T-helper 2 cell treated with Interferon-gamma antibody and Interleukin-4, amounts not matched to agents 5 μg/mL and 100 μg/mL, for 36 hours (primary cell): ENCODE results near the gene CDC42BPA.
A peak's percentile ranks its signal among the peaks of the same experiment; 100 is the strongest.

Experiments
- DNase-seq: peaks from one replicate; pipeline ENCODE4 v3.0.0; 2021; ENCODE audit warnings: low spot score
- H3K27ac Mint-ChIP-seq: one replicate; pipeline ENCODE4 v1.8.0; 2021; ENCODE audit warnings: mild to moderate bottlenecking, mixed read lengths
- H3K27me3 Mint-ChIP-seq: one replicate; pipeline ENCODE4 v1.8.0; 2021; ENCODE audit warnings: low read depth, mixed read lengths
- H3K36me3 Mint-ChIP-seq: one replicate; pipeline ENCODE4 v1.8.0; 2021; ENCODE audit warnings: low read depth, mixed read lengths
- H3K4me1 Mint-ChIP-seq: one replicate; pipeline ENCODE4 v1.8.0; 2021; ENCODE audit warnings: low read depth, mixed read lengths
- H3K4me3 Mint-ChIP-seq: one replicate; pipeline ENCODE4 v1.8.0; 2022; ENCODE audit warnings: mild to moderate bottlenecking, moderate library complexity, mixed read lengths
- H3K9me3 Mint-ChIP-seq: one replicate; pipeline ENCODE4 v1.8.0; 2021; ENCODE audit warnings: mixed read lengths

Gene CDC42BPA

DNA sequence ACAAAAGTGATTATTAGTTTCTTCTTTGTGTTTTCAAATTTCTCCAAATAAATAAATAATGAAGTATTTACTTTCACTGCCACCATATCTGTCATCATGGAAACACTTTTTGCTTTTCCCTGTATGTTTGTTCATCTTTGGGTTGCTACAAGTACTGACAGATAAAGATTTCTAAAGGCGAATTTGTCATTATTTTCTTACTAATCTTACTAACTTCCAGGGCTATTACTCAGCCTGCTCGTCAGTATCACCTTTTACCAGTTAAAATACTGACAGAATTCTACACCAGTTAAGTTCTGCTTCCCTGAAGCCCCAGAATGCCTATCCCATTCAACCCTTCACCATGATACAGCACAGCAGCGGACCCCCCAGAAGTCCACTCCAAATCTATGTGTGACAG is 106.1 kb downstream of the CDC42BPA start:
- Mint-ChIP-seq H3K9me3 (no peaks in the 10 kb centered on the region), H3K27me3 (peaks cover 2% of the 10 kb centered on the region), H3K4me1 (no peaks in the 10 kb centered on the region), H3K27ac (no peak overlapping the region), H3K4me3 (no peak overlapping the region), H3K36me3 (no peaks in the 10 kb centered on the region)
- no peak for DNase-seq

DNA sequence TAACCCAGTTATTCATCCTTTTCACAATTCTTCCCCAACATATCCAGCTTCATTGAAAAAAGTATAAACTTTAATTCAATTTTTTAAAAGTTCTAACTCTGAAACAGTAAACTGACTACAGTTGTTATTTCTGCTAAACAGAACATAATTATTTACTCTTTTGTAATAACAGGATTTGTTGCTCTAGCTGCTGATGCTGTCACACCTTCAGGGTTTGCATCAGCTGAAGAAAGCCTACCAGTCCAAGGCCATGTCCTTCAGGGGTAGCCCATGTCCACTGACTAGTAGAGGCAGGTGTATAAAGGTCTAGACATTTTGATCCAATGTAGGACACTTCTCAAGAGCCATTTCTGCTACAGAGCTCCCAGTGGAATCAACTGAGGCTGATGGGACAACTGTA is 107.7 kb downstream of the CDC42BPA start:
- H3K4me1 Mint-ChIP-seq = no peaks in the 10 kb centered on the region

DNA sequence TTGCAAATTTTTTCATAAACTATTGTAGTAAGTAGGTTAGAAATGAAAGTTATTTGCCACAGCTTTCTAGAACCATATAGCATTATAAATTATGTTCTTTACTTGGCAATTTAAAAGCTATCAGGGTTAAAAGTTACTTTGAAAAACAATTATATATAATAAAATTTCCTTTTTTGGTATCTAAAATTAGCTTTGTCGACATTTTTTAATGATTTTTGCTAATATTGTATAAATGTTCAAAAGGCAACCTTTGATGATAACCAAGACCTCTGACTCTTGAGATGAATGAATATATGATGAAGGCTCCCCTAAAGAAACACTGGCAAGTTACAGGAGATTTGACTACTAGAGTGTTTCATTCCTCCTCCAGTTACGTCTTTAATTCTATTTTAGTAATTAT is 121.2 kb downstream of the CDC42BPA start:
- H3K9me3 Mint-ChIP-seq = no peaks in the 10 kb centered on the region
- H3K4me1 Mint-ChIP-seq = peaks cover 4% of the 10 kb centered on the region
- H3K36me3 Mint-ChIP-seq = no peaks in the 10 kb centered on the region
- no peak overlapping the region for H3K27ac Mint-ChIP-seq
- peaks cover 2% of the 10 kb centered on the region for H3K27me3 Mint-ChIP-seq
- H3K4me3 Mint-ChIP-seq = no peak overlapping the region
- no peak for DNase-seq

More for the DNA sequence above, 107.7 kb downstream of the CDC42BPA start:
- Mint-ChIP-seq H3K27me3 (peaks cover 2% of the 10 kb centered on the region), H3K36me3 (no peaks in the 10 kb centered on the region), H3K27ac (no peak overlapping the region), H3K9me3 (no peaks in the 10 kb centered on the region), H3K4me3 (no peak overlapping the region)
- DNase-seq = no peak

DNA sequence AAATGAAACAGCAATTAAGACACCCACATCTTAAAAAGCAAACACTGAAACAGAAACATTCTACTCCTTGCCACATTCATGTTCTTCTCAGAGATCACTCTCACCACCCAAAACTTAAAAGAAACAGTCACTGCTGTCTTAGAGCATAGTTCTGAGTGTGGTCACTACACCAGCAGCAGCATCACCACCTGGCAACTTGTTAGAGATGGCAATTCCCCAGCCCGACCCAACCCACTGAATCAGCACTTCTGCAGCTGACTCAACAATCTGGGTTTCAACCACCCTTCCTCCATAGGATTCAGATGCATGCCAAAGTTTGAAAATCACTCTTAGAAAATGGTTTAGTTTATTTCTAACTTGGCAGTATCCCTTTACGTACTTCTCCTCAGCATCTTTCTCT is 126.1 kb downstream of the CDC42BPA start:
- peak; percentile 45 for DNase-seq
- Mint-ChIP-seq H3K4me1 (peaks cover 9% of the 10 kb centered on the region), H3K9me3 (no peaks in the 10 kb centered on the region), H3K4me3 (no peak overlapping the region), H3K36me3 (no peaks in the 10 kb centered on the region), H3K27ac (no peak overlapping the region), H3K27me3 (peaks cover 14% of the 10 kb centered on the region)

DNA sequence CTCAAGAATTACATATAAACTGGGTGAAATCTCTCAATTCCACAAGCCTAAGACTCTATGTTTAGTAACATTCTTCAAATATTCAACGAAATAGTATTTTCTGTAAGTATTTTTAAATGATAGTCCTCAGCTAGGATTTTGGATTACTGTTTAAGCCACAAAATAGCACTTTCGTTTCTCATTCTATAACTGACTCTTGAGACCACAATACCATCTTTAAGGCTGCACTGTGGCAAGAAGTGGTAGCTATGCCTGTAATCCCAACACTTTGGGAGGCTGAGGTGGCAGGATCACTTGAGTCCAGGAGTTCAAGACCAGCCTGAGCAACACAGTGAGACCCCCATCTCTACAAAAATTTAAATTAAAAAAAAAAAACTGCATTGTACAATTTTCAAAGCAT is 126.7 kb downstream of the CDC42BPA start:
- no peaks in the 10 kb centered on the region for H3K9me3 Mint-ChIP-seq
- no peak for DNase-seq
- H3K4me3 Mint-ChIP-seq = no peak overlapping the region
- no peaks in the 10 kb centered on the region for H3K36me3 Mint-ChIP-seq
- H3K4me1 Mint-ChIP-seq = peaks cover 9% of the 10 kb centered on the region
- H3K27ac Mint-ChIP-seq = no peak overlapping the region
- peaks cover 14% of the 10 kb centered on the region for H3K27me3 Mint-ChIP-seq

DNA sequence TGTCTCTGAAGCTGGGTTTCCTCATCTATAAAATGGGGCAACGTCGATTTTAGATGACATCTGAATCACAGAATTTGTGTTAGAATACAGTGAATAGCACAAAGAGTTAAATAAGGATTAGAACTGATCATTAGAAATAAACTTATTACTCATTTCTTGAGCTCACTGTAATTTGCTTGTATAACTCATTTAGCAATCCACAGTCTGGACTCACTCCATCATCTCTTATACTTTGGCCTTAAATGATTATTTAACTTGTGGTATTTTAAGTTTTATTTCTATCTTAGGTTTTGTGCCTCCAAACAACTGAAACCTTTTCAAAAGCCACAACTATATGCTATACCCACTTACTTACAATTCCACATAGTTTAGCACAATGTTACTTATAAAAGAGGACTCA is 128.0 kb downstream of the CDC42BPA start:
- no peaks in the 10 kb centered on the region for H3K9me3 Mint-ChIP-seq
- no peak overlapping the region for H3K27ac Mint-ChIP-seq
- peaks cover 9% of the 10 kb centered on the region for H3K4me1 Mint-ChIP-seq
- no peaks in the 10 kb centered on the region for H3K36me3 Mint-ChIP-seq
- DNase-seq = no peak
- H3K4me3 Mint-ChIP-seq = no peak overlapping the region
- peaks cover 14% of the 10 kb centered on the region for H3K27me3 Mint-ChIP-seq

DNA sequence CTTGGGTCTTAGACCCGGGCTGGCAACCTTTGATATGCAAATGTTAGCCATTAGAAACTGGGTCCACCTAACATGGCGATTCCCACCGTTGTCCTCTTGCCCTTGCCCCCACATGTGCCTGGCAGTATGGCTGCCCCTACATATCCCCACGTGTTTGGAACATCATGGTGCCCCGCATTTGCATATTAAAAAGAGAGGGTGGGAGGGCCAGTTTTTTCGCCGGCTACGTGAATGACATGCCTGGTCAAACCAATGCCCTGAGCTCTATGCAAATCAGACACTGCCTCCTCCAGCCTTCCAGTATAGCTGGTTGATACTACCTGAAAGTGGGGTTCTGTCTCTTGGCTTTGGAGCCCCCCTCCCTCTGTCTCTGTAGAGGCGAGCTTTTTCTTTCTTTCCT is 133.0 kb downstream of the CDC42BPA start:
- H3K9me3 Mint-ChIP-seq = no peaks in the 10 kb centered on the region
- H3K27ac Mint-ChIP-seq = no peak overlapping the region
- no peaks in the 10 kb centered on the region for H3K4me1 Mint-ChIP-seq
- H3K36me3 Mint-ChIP-seq = no peaks in the 10 kb centered on the region
- H3K4me3 Mint-ChIP-seq = no peak overlapping the region
- peaks cover 24% of the 10 kb centered on the region for H3K27me3 Mint-ChIP-seq
- DNase-seq = no peak

DNA sequence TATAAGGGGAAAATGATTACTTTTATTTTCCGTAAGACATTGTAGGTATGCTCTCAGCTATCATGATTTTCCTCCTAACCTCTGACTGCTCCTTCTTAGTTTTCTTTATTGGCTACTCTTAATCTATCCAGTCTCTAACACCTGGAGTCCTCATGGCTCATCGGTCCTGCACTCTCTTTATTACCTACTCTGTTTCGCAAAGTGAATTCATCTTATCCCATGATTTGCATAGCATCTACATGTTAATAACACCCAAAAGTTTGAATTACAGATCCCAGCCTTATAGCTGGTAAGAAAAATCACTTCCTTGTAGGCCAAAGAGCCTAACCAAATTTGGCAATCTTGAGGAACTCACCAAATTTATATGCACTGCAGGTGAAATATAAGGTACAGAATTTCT is 136.3 kb downstream of the CDC42BPA start:
- H3K4me3 Mint-ChIP-seq = no peak overlapping the region
- no peak for DNase-seq
- H3K4me1 Mint-ChIP-seq = no peaks in the 10 kb centered on the region
- no peak overlapping the region for H3K27ac Mint-ChIP-seq
- H3K27me3 Mint-ChIP-seq = peaks cover 10% of the 10 kb centered on the region
- H3K36me3 Mint-ChIP-seq = no peaks in the 10 kb centered on the region
- H3K9me3 Mint-ChIP-seq = no peaks in the 10 kb centered on the region

DNA sequence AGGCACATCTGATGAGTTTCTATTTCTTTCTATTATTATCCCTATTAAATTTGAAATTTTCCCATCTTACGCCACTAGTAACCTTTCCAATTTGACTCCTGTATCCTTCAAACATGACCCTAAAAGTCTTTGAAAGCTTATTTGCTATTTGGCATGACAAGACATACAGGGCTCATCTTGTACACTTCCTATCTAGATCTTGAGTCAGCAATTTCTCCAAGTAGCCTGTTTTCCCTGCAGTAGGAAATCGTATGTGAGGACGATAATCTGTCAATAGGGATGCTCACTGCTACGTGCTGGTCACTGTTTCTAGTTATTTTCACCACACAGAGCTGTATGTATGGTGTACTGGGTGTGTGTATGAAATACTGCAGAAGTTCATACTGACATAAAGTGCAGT is 142.7 kb downstream of the CDC42BPA start:
- peaks cover 3% of the 10 kb centered on the region for H3K27me3 Mint-ChIP-seq
- no peaks in the 10 kb centered on the region for H3K36me3 Mint-ChIP-seq
- no peak for DNase-seq
- H3K9me3 Mint-ChIP-seq = no peaks in the 10 kb centered on the region
- no peaks in the 10 kb centered on the region for H3K4me1 Mint-ChIP-seq
- H3K4me3 Mint-ChIP-seq = no peak overlapping the region
- H3K27ac Mint-ChIP-seq = no peak overlapping the region

DNA sequence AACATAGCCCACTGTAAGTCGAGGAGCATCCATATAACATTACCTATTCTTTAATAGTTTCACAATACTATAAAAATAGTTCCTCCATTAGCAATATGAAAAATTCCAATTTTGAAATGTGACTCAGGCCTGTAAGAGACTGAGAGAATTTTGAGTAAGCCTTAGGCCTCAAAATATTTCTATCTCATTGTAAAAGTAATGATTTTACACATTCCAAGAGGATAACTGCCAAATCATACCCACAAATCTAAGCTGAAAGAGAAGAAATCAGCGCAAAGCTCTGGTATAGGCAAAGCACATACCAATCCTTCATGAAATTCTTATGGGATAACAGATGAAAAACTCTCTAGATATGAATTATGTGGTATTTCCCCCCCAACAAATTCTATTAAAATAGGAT is 144.1 kb downstream of the CDC42BPA start:
- no peaks in the 10 kb centered on the region for H3K36me3 Mint-ChIP-seq
- H3K27me3 Mint-ChIP-seq = peaks cover 10% of the 10 kb centered on the region

DNA sequence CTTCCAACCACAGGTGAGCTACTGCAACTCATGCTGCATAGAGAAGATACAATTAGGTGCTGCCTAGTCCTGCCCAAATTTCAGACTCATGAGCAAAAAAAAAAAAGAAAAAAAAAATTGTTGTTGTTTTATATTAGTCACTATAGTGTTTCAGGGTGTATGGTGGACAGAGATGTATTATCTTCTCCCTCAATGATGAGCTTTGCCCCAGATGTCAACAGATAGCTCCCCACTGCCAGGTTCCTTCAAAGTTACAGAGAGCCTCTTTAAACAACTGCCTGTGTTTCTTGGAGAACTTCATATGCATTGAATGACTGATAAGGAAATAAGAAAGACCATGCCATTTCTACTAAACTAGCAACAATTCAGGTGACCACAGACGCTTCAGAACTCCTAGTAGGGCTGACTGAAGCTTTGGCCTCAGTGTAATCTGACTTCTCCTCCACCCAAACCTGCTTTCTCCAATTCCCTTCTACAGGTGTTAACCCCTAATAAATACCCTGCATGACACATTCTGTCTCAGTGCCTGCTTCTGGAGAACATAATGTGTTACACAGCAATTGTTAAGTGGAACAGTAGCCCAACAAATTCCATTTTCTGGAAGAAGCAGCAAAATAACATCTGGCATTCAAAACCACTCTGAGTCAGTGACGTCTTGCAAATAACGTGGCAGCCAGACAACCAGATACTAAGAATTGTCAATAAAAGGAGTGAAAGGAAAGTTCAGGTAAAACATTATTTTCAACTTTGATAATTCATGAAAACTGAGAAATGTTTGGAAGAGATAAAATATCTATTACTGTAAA is 147.7 kb downstream of the CDC42BPA start:
- Mint-ChIP-seq H3K4me1 (no peaks in the 10 kb centered on the region), H3K27me3 (peaks cover 18% of the 10 kb centered on the region), H3K4me3 (no peak overlapping the region), H3K27ac (no peak overlapping the region), H3K36me3 (no peaks in the 10 kb centered on the region), H3K9me3 (no peaks in the 10 kb centered on the region)
- no peak for DNase-seq

More for the DNA sequence above, 144.1 kb downstream of the CDC42BPA start:
- DNase-seq = no peak
- Mint-ChIP-seq H3K27ac (no peak overlapping the region), H3K9me3 (no peaks in the 10 kb centered on the region), H3K4me1 (no peaks in the 10 kb centered on the region), H3K4me3 (no peak overlapping the region)

DNA sequence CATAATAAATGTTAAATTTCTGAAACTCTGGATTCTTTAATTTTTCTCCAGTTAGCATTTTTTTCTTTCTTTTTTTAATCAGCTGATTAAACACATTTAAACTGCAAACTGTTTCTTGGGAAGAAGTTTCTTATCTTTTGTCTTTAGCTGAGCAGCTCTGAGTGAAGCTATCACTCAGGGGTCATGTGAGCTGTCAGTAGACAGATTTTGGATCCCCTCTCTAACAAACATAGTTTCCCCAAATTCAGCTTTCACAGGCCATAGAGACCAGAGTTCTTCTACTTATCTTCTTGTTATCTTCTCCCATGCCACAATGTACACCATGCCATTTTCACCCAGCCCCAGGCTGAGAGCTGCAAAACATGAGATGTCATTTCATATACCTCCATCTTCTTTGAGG is 148.9 kb downstream of the CDC42BPA start:
- no peaks in the 10 kb centered on the region for H3K9me3 Mint-ChIP-seq
- H3K4me3 Mint-ChIP-seq = no peak overlapping the region
- H3K27me3 Mint-ChIP-seq = peaks cover 23% of the 10 kb centered on the region
- H3K36me3 Mint-ChIP-seq = no peaks in the 10 kb centered on the region
- H3K4me1 Mint-ChIP-seq = no peaks in the 10 kb centered on the region
- no peak overlapping the region for H3K27ac Mint-ChIP-seq
- no peak for DNase-seq

DNA sequence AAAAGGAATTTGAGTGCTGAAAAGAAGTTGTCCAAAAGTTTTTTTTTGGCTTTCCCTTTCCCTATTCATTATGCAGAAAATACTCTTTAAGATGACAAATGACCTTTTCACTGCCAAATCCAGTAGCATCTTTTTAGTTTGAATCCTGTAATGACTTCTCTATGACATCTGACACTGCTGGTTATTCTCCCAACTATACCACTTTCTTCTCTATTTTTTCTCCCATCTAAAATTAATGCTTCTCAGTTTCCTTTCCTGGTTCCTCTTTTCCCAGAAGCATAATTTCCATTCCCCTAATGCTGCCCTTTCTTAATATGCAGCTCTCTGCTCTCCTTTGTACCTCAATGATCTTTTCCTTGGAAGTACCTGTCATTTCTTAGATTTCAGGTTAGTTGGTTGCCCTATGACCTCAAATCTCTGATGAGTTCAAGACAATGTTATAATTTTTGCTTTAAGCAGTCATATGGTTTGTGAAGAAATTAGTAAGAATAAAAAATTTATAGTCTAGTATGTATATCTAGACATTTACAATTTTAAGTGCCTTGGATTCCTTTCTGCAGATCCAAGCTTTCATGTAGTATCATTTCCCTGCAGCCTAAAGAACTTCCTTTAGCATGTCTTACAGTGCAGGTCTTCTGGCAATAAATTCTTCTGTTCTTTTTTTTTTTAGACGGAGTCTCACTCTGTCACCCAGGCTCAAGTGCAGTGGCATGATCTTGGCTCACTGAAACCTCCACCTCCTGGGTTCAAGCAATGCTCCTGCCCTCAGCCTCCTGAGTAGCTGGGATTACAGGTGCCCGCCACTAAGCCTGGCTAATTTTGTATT is 150.8 kb downstream of the CDC42BPA start:
- Mint-ChIP-seq H3K4me1 (no peaks in the 10 kb centered on the region), H3K27ac (no peak overlapping the region), H3K9me3 (no peaks in the 10 kb centered on the region), H3K27me3 (peaks cover 23% of the 10 kb centered on the region), H3K36me3 (no peaks in the 10 kb centered on the region), H3K4me3 (no peak overlapping the region)
- no peak for DNase-seq

DNA sequence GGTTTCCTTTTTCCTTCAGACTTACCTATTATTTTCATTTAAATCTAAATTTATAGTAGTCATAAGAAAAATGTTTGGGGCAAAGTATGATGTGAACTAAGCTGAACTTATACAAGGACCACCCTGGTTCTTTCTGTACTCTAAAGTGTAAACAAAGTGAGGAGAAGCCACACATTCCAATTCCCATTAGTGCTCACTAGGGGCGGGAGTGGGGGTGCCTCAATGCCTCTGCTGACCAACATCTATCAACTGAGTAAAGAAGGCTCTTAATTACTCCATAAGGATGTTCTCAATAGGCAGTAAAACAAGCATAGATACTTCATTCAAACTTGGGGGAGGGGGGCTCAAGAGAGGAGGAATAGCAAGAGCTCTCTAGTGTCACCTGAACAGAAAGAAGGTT is 151.7 kb downstream of the CDC42BPA start:
- no peak overlapping the region for H3K4me3 Mint-ChIP-seq
- H3K36me3 Mint-ChIP-seq = no peaks in the 10 kb centered on the region
- peaks cover 23% of the 10 kb centered on the region for H3K27me3 Mint-ChIP-seq
- H3K27ac Mint-ChIP-seq = no peak overlapping the region
- no peak for DNase-seq
- no peaks in the 10 kb centered on the region for H3K4me1 Mint-ChIP-seq
- H3K9me3 Mint-ChIP-seq = no peaks in the 10 kb centered on the region
